HepG2 (cell line): Measurements from ENCODE around the gene HDAC5.

Experiments used
- CCAR2 ChIP-seq: fragments of 200-400 bp; formaldehyde crosslinking; optimal IDR thresholded peaks from 2 replicates; pipeline ENCODE3; 2018; ENCODE audit warnings: low read depth, mild to moderate bottlenecking, low read length, moderate library complexity
- CTCF ChIP-seq: sonication (generic); formaldehyde crosslinking; IDR thresholded peaks from 2 replicates; pipeline ENCODE4 v1.5.0; 2020; ENCODE audit warnings: mild to moderate bottlenecking, missing genetic modification reagents, moderate library complexity
- NR2C2 ChIP-seq: sonication (generic); formaldehyde crosslinking; IDR thresholded peaks from 2 replicates; pipeline ENCODE4 v1.4.0; 2020; ENCODE audit warnings: missing genetic modification reagents, mild to moderate bottlenecking, moderate library complexity, borderline replicate concordance
- RERE ChIP-seq: IDR thresholded peaks from 2 replicates; pipeline ENCODE4 v1.6.1; 2016; ENCODE audit warnings: low read depth, missing genetic modification reagents, missing compliant biosample characterization
- RORA ChIP-seq: sonication (generic); formaldehyde crosslinking; IDR thresholded peaks from 2 replicates; pipeline ENCODE4 v1.5.0; 2020; ENCODE audit warnings: mild to moderate bottlenecking, missing genetic modification reagents, moderate library complexity
- SKI ChIP-seq: fragments of 450-650 bp; IDR thresholded peaks from one replicate; pipeline ENCODE4 v1.6.1; 2018; ENCODE audit warnings: mild to moderate bottlenecking; ENCODE audit not compliant: partially characterized antibody
- TARDBP ChIP-seq: sonication (generic); formaldehyde crosslinking; IDR thresholded peaks from 2 replicates; pipeline ENCODE4 v1.8.0; 2022; ENCODE audit warnings: mild to moderate bottlenecking, missing genetic modification reagents
- ZNF446 ChIP-seq: sonication (generic); formaldehyde crosslinking; IDR thresholded peaks from 2 replicates; pipeline ENCODE4 v1.5.0; 2020; ENCODE audit warnings: mild to moderate bottlenecking, missing genetic modification reagents
- ZNF530 ChIP-seq: sonication (generic); formaldehyde crosslinking; IDR thresholded peaks from 2 replicates; pipeline ENCODE4 v1.5.0; 2020; ENCODE audit warnings: low read depth, mild to moderate bottlenecking, missing genetic modification reagents
- ZNF670 ChIP-seq: sonication (generic); formaldehyde crosslinking; IDR thresholded peaks from 2 replicates; pipeline ENCODE4 v1.8.0; 2022; ENCODE audit warnings: mild to moderate bottlenecking, missing genetic modification reagents, borderline replicate concordance
- ZSCAN29 ChIP-seq: sonication (generic); formaldehyde crosslinking; conservative IDR thresholded peaks from 2 replicates; pipeline ENCODE4 v1.4.0; 2020; ENCODE audit warnings: mild to moderate bottlenecking, missing genetic modification reagents

GRCh38 chr17:44074911-44075285, 48.5 kb downstream of the HDAC5 start:
- TF ChIP-seq RORA (no peak), CCAR2 (no peak), RERE (CRISPR knock-in tag) (no peak), NR2C2 (CRISPR knock-in tag) (no peak), SKI (no peak), CTCF (CRISPR knock-in tag) (no peak), ZNF530 (CRISPR knock-in tag) (no peak), ZSCAN29 (no peak), ZNF670 (CRISPR knock-in tag) (no peak), TARDBP (CRISPR knock-in tag) (no peak), ZNF446 (CRISPR knock-in tag) (no peak)
